ENCODE data around the gene TIAM1.

Gene TIAM1

DNA sequence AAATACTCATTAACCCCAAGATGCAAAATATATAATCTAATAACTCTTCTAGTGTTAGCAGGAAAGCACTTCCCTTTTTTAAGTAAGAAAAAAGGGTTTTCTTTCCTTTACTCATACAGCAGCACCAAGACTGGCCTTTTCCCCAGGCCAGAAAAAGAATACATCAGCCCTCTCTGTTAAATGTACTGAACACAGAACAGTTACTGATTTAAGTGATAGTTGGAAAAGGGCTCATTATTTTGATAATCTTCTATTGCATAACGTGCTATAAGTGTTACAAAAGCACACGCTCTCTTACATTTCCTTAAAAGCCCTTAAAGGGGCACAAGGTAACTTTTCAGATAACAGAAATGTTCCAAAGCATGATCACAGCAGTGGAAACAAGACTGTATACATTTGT, 142.9 kb downstream of the TIAM1 start:
- no peak for DNase-seq (ENCODE audit: low read depth)

DNA sequence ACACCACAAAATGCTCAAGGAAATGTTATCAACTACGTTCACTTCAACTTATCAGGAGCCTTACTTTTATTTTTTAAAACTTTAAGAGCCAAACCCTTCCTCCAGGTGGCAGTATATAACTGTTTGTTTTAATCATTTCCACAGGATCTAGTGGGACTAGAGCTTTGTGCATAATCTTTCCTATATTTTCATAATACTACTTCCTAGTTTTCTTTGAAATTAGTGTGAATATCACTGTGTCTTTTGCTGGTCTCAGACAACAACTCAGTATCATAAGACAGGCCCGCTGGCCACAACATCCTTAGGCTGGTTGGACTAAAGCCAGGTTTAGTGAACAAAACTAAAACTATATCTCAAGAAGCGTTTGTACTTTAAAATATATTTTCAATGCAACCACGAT, 145.5 kb downstream of the TIAM1 start:
- DNase-seq (ENCODE audit: low read depth), result no peak

- no peak for DNase-seq (ENCODE audit: low read depth)
Measured at GRCh38 chr21:31196724-31197123, 147.3 kb downstream of the TIAM1 start.

DNA sequence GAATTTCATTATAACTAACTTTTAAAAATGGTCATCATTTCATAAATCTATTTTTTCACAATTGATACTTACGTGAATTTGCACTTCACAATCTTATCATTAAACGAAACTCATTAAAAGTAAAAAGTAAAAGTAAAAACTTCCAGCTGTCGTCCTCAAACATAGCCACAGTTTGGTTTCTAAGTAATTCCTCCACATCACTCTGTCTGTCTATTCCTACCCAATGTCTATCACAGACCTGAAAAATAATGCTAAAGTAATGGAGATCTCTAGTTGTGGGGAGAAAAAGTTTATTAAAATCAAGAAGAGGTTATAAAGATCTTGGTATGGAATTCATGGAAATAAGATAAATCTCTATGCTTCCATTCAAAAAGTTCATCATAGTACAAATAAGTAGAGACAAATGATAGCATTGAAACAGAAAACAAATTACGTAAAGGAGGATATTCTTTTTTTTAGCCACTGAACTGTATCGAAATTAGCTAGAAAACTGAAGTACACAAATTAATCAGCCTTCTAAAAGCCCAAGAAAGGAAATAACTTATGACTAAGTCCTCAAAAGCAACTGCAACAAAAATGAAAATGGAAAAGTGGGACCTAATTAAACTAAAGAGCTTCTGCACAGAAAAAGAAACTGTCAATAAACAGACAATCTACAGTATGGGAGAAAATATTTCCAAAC, 148.6 kb downstream of the TIAM1 start:
- no peak for DNase-seq (ENCODE audit: low read depth)

DNA sequence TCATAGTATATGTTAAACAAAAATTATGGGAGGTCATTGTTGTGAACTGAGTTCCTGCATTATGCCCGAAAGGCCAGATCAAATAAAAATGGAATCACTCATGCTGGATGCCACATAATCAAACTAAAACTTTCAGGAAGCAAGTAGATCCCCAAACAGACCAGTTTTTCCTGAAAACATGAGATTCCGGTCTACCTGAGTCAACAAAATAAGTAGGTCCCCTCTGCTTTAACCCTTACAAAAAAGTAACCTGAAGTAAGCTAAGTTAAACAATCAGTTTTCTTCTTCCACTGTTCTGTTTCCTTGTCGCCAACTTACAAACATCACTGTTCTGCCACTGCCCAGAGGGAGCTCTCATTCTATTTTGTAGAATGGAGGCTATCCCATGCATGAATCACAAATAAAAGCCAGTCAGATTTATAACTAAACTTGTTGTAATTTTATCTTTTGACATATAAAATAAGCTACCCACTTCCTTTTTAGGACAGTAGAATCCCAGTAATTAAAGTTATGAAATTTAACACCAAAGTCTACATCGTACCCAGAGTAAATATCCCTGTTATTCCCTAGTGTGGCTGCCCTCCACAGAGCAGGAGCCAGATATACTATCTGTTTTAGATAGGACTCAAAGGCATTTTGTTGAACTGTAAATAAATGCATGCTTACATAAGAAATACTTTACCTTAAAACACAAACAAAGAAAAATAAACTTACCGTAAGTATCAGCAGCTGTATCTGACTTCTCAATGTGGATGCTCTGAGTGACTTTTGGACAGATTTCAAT, 149.4 kb downstream of the TIAM1 start:
- no peak for DNase-seq (ENCODE audit: low read depth)

GRCh38 chr21:31193761-31194160, 150.3 kb downstream of the TIAM1 start:
- DNase-seq (ENCODE audit: low read depth), result no peak

- DNase-seq (ENCODE audit: low read depth), result no peak
Measured at GRCh38 chr21:31191553-31191952, 152.5 kb downstream of the TIAM1 start.

DNA sequence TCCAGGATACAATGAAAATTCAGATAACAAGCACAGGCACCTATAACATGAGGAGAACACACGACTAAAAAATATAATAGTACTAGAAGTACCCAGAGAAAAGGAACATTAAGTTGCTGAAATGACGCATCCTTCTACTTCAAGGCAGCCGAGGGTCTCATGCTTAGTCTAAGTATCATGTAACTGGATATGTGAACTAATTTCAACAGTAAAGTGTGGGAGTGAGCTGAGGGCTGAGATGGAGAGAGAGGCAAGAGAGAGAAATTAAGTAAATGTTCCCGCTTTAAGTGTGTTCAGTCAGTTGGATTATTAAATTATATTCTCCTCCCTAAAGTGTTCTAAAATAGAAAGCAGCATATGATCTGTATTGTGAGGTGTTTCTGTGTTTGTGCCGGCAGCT, 153.5 kb downstream of the TIAM1 start:
- DNase-seq (ENCODE audit: low read depth), result no peak

DNA sequence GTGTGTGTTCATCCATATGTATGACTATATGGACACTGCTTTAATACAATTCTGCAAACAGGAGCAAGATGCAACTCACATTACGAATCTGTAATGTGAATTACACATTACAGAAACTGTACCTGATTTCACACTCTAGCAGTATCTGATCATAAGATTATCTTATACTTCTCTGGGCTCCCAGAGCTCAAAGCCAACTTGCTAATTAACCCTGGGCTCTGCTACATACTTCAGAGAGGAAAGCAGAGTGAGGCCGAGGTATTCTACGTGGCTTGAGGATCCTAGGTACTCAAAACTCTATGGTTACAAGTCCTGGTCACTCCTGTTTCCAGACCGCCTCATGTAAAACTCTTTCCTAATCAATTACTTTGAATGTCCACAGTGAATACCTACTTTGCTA, 156.6 kb downstream of the TIAM1 start:
- DNase-seq (ENCODE audit: low read depth), result no peak

DNA sequence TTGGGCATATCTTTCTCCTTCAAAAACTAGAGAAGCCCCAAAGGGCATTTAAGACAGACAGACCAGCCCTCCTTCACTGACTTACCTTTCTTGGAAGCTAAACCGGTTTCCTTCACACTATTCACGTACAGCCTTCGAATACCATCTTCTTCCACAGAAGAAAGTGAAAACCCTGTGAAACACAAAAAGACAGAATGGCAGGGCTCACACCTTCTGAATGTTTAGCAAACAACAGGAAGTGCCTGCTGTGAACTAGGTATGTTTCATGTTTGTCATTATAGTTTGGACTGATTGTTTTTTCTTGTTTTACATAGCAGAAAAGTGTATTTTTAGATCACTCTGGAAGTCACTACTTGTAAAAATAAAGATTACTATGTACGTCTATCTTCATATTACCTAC, 157.1 kb downstream of the TIAM1 start:
- no peak for DNase-seq (ENCODE audit: low read depth)

GRCh38 chr21:31185663-31186062, 158.4 kb downstream of the TIAM1 start:
- no peak for DNase-seq (ENCODE audit: low read depth)

DNA sequence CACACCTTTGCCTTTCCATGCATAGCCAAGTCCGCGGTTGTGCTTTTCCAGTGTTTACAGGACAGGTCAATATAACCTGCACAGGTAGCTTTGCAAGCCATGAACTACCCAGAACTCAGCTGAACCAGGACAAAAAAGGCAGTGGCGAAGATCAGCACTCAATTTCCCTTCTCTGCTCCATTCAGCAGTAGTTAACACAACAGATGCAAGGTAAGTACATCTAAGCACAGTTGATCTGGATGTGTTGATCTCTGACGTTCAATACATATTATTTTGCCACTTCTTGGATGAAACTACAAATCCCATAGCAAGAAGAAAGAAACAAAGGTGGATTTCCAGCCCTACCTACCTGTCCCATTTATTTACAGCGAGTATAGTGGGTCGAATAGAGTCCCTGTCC, 159.2 kb downstream of the TIAM1 start:
- DNase-seq (ENCODE audit: low read depth), result no peak

DNA sequence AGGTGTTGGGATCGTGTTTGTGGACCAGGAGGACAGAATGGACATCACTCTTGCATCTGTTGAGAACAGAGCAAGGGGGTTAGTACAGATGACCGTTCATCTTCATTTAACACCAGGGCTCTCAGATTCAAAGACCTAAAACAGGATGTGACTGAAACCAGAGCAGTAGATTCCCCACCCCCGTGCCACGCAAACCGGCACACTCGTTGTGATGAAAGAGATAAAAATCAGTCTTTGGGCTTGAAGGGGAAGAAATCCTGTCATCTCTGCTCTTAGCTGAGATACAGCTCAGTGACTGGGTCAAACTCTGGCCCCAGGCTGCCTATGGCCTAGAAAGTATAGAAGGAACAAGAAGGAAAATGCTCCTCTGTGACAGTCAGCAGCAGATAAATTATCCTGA, 159.6 kb downstream of the TIAM1 start:
- no peak for DNase-seq (ENCODE audit: low read depth)

- peak; percentile 21 for DNase-seq (ENCODE audit: low read depth)
Measured at GRCh38 chr21:31182231-31183140, 161.6 kb downstream of the TIAM1 start.

GRCh38 chr21:31181082-31181750, 162.8 kb downstream of the TIAM1 start:
- DNase-seq (ENCODE audit: low read depth), result no peak

DNA sequence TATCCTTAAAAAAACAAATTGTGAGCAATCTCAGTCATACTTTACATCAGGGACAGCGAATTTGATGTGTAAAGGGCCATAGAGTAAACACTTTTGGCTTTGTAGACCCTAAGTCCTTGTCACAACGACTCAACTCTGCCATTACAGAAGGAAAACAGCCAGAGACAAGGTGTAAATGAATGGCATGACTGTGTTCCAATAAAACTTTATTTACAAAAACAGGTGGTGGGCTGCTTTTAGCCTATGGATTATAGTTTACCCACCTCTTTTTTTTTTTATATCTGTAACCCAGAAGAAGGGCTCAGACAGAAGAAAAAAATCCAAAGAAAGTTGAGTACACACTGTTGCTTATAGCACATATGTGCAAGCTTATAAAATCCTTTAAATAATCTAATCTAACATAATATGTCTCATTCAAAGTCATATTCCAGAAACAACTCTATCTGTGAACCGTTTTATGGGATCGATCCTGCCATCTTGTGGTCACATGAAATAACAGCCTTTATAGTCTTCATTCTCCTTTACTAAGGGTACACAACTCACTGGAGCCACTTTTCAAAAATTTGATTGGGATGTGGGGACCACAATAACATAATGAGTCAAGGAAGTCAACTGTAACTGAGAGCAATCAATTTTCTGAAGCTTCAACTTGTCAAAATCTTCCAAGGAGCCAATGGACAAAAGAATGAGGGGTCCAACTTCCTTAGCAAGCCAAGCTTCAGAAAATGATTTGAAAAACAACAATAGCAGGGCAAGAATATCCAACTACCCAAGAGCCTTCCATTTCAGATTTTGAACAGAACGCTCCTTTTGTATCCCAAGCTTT, 163.6 kb downstream of the TIAM1 start:
- no peak for DNase-seq (ENCODE audit: low read depth)

DNA sequence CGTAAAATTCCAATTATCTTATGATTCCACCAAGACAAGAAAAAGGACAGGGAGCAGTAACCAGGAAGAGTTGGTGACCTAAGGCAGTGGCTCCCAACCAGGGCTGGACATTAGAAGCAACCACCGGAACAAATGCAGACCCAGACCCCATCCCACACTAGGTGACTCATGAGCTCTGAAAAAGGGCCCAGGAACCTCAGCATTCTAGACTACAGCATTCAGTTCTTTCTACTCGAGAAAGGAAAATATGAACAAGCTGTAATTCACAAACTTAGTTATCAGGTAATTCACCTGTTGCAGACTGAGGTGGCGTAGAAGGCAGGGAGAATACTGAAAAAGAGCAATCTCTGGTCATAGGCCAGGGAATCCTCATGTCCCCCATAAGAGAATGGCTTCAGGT, 167.3 kb downstream of the TIAM1 start:
- DNase-seq (ENCODE audit: low read depth), result no peak

GRCh38 chr21:31176080-31176551, 167.9 kb downstream of the TIAM1 start:
- DNase-seq (ENCODE audit: low read depth), result no peak

- DNase-seq (ENCODE audit: low read depth), result no peak
Measured at GRCh38 chr21:31173881-31174555, 170.0 kb downstream of the TIAM1 start.

- DNase-seq (ENCODE audit: low read depth), result no peak
Measured at GRCh38 chr21:31172328-31172727, 171.7 kb downstream of the TIAM1 start.

Data from stimulated activated CD8-positive, alpha-beta memory T cell treated with anti-CD3 and anti-CD28 coated beads, Interleukin-15, amount 100 ng/mL, for 24 hours (primary cell).